SK-N-SH treated with all-trans-retinoic acid at 6 μM for 48 hours (cell line): Measurements from ENCODE around the gene SLC2A6.

Source experiments
- ATAC-seq: fragments of 200-7000 bp; cut with Tn5 transposase; 3 replicates; pipeline ENCODE4 v1.9.1; 2020; ENCODE audit warnings: mild to moderate bottlenecking, moderate library complexity
- ARNTL ChIP-seq: fragments of 450-650 bp; formaldehyde crosslinking; IDR thresholded peaks from 2 replicates; pipeline ENCODE4 v1.5.0; 2020; ENCODE audit warnings: low read depth, mild to moderate bottlenecking, moderate library complexity, borderline replicate concordance
- CSDC2 ChIP-seq: fragments of 250-450 bp; sonication (Bioruptor Pico); IDR thresholded peaks from 2 replicates; pipeline ENCODE4 v1.5.0; 2020; ENCODE audit warnings: mild to moderate bottlenecking, moderate library complexity
- ESRRG ChIP-seq: fragments of 250-450 bp; sonication (Bioruptor Pico); IDR thresholded peaks from 2 replicates; pipeline ENCODE4 v1.6.1; 2021; ENCODE audit warnings: mild to moderate bottlenecking
- GLIS3 ChIP-seq: fragments of 250-450 bp; sonication (Bioruptor Pico); IDR thresholded peaks from 2 replicates; pipeline ENCODE4 v1.5.0; 2020; ENCODE audit warnings: mild to moderate bottlenecking, moderate library complexity
- ISL1 ChIP-seq: fragments of 250-450 bp; sonication (Bioruptor Pico); IDR thresholded peaks from 2 replicates; pipeline ENCODE4 v2.1.2; 2022; ENCODE audit warnings: mild to moderate bottlenecking, moderate library complexity
- OSR1 ChIP-seq: fragments of 250-450 bp; sonication (Bioruptor Pico); IDR thresholded peaks from 2 replicates; pipeline ENCODE4 v1.8.0; 2022; ENCODE audit warnings: moderate library complexity, mild to moderate bottlenecking, inconsistent platforms
- PPARA ChIP-seq: fragments of 250-450 bp; sonication (Bioruptor Pico); IDR thresholded peaks from 2 replicates; pipeline ENCODE4 v1.5.0; 2020; ENCODE audit warnings: mild to moderate bottlenecking, borderline replicate concordance
- RARB ChIP-seq: fragments of 250-450 bp; sonication (Bioruptor Pico); IDR thresholded peaks from 2 replicates; pipeline ENCODE4 v1.8.0; 2021; ENCODE audit warnings: mild to moderate bottlenecking, moderate library complexity
- SNAI2 ChIP-seq: fragments of 250-450 bp; sonication (Bioruptor Pico); IDR thresholded peaks from 2 replicates; pipeline ENCODE4 v1.5.0; 2020; ENCODE audit warnings: mild to moderate bottlenecking, moderate library complexity
- TOX ChIP-seq: fragments of 250-450 bp; sonication (Bioruptor Pico); IDR thresholded peaks from 2 replicates; pipeline ENCODE4 v1.8.0; 2021; ENCODE audit warnings: mild to moderate bottlenecking, moderate library complexity, borderline replicate concordance
- ZC3H10 ChIP-seq: fragments of 250-450 bp; sonication (Bioruptor Pico); IDR thresholded peaks from 2 replicates; pipeline ENCODE4 v1.5.1; 2021; ENCODE audit warnings: mild to moderate bottlenecking, moderate library complexity
- ZFP3 ChIP-seq: fragments of 250-450 bp; sonication (Bioruptor Pico); IDR thresholded peaks from 2 replicates; pipeline ENCODE4 v1.5.0; 2020; ENCODE audit warnings: mild to moderate bottlenecking, moderate library complexity
- ZFP30 ChIP-seq: fragments of 450-650 bp; formaldehyde crosslinking; IDR thresholded peaks from 2 replicates; pipeline ENCODE4 v1.5.0; 2022; ENCODE audit warnings: mild to moderate bottlenecking, moderate library complexity
- ZNF70 ChIP-seq: fragments of 450-650 bp; formaldehyde crosslinking; IDR thresholded peaks from 2 replicates; pipeline ENCODE4 v1.5.0; 2020; ENCODE audit warnings: mild to moderate bottlenecking, moderate library complexity
- ZNF8 ChIP-seq: fragments of 450-650 bp; formaldehyde crosslinking; IDR thresholded peaks from 2 replicates; pipeline ENCODE4 v1.5.0; 2020; ENCODE audit warnings: mild to moderate bottlenecking, moderate library complexity
- TF ChIP-seq, protein P1 (sequence below): fragments of 250-450 bp; sonication (Bioruptor Pico); IDR thresholded peaks from 2 replicates; pipeline ENCODE4 v1.8.0; 2020; ENCODE audit warnings: mild to moderate bottlenecking, moderate library complexity, borderline replicate concordance
- TF ChIP-seq, protein P2 (sequence below): fragments of 250-450 bp; sonication (Bioruptor Pico); IDR thresholded peaks from 2 replicates; pipeline ENCODE4 v1.8.0; 2021; ENCODE audit warnings: low read depth, mild to moderate bottlenecking, moderate library complexity, borderline replicate concordance
- TF ChIP-seq, protein P3 (sequence below): fragments of 250-450 bp; sonication (Bioruptor Pico); IDR thresholded peaks from 2 replicates; pipeline ENCODE4 v1.5.0; 2020; ENCODE audit warnings: mild to moderate bottlenecking, moderate library complexity
- TF ChIP-seq, protein P4 (sequence below): fragments of 250-450 bp; sonication (Bioruptor Pico); IDR thresholded peaks from 2 replicates; pipeline ENCODE4 v1.5.1; 2021; ENCODE audit warnings: mild to moderate bottlenecking, moderate library complexity
- TF ChIP-seq, protein P5 (sequence below): fragments of 250-450 bp; sonication (Bioruptor Pico); IDR thresholded peaks from 2 replicates; pipeline ENCODE4 v1.5.1; 2020; ENCODE audit warnings: low read depth, mild to moderate bottlenecking, moderate library complexity

The SLC2A6 gene

DNA sequence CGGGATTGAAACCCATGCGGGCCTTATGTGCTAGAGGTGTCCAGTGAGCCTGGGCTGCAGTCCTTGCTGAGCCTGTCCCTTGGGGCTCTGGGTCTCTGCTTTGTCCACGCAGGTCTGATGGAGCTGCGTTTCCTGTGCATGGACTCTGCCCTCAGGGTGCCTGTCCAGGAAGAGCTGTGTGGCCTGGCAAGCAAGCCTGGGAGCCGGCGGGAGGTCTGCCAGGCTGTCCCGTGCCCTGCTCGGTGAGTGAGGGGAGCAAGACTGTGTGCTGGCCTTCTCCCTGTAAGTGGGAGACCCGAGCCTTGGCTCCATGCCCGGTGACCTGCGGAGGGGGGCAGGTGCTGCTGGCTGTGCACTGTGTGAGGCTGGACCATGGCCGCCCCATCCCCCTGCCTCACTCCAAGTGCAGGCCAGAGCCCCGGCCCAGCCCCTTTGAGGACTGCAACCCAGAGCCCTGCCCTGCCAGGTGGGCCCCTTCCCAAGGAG is 30.4 kb downstream of the SLC2A6 start:
- TF ChIP-seq, protein P1, sequence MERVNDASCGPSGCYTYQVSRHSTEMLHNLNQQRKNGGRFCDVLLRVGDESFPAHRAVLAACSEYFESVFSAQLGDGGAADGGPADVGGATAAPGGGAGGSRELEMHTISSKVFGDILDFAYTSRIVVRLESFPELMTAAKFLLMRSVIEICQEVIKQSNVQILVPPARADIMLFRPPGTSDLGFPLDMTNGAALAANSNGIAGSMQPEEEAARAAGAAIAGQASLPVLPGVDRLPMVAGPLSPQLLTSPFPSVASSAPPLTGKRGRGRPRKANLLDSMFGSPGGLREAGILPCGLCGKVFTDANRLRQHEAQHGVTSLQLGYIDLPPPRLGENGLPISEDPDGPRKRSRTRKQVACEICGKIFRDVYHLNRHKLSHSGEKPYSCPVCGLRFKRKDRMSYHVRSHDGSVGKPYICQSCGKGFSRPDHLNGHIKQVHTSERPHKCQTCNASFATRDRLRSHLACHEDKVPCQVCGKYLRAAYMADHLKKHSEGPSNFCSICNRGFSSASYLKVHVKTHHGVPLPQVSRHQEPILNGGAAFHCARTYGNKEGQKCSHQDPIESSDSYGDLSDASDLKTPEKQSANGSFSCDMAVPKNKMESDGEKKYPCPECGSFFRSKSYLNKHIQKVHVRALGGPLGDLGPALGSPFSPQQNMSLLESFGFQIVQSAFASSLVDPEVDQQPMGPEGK = no peak
- TF ChIP-seq ESRRG (CRISPR knock-in tag) = no peak
- TF ChIP-seq ZFP3 = no peak
- TF ChIP-seq OSR1 (CRISPR knock-in tag) = no peak
- TF ChIP-seq RARB (CRISPR knock-in tag) = no peak
- no peak for TF ChIP-seq ISL1
- TF ChIP-seq, protein P2, sequence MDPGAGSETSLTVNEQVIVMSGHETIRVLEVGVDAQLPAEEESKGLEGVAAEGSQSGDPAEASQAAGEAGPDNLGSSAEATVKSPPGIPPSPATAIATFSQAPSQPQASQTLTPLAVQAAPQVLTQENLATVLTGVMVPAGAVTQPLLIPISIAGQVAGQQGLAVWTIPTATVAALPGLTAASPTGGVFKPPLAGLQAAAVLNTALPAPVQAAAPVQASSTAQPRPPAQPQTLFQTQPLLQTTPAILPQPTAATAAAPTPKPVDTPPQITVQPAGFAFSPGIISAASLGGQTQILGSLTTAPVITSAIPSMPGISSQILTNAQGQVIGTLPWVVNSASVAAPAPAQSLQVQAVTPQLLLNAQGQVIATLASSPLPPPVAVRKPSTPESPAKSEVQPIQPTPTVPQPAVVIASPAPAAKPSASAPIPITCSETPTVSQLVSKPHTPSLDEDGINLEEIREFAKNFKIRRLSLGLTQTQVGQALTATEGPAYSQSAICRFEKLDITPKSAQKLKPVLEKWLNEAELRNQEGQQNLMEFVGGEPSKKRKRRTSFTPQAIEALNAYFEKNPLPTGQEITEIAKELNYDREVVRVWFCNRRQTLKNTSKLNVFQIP (CRISPR knock-in tag) = no peak
- TF ChIP-seq GLIS3 (CRISPR knock-in tag) = no peak
- no peak for TF ChIP-seq TOX
- no peak for TF ChIP-seq PPARA (CRISPR knock-in tag)
- TF ChIP-seq ZC3H10 = no peak
- TF ChIP-seq ZNF8 = no peak
- no peak for TF ChIP-seq ZFP30 (CRISPR knock-in tag)
- peak; percentile 33; the same call in 2 of the 3 replicates for ATAC-seq

DNA sequence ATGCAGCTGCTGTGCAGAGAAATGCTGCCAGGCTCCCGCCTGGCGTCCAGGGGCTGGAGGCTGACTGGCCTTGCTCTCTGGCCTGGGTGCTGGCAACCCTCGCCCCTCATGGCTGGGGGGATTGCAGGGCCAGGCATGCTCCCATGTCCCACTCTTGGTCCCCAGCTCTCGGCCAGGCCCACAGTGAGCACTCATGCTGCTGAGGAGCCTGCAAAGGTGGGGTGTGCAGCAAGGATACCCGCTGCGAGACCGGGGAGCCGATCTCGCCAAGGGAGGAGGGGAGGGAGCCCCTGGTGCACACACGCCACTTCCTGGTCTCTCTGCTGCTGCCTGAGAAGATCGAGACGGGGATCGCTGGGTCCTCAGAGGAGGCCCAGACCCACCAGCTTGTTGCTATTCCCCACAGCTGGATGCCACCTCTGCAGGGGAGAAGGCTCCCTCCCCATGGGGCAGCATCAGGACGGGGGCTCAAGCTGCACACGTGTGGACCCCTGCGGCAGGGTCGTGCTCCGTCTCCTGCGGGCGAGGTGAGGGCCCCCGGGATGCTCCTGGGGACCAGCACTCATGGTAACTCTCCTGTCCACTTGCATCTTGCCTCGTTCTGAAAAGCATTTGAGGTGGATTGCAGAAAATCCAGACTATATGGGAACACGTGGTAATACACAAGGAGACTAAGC is 33.5 kb downstream of the SLC2A6 start:
- ATAC-seq = no peak
- TF ChIP-seq, protein P3, sequence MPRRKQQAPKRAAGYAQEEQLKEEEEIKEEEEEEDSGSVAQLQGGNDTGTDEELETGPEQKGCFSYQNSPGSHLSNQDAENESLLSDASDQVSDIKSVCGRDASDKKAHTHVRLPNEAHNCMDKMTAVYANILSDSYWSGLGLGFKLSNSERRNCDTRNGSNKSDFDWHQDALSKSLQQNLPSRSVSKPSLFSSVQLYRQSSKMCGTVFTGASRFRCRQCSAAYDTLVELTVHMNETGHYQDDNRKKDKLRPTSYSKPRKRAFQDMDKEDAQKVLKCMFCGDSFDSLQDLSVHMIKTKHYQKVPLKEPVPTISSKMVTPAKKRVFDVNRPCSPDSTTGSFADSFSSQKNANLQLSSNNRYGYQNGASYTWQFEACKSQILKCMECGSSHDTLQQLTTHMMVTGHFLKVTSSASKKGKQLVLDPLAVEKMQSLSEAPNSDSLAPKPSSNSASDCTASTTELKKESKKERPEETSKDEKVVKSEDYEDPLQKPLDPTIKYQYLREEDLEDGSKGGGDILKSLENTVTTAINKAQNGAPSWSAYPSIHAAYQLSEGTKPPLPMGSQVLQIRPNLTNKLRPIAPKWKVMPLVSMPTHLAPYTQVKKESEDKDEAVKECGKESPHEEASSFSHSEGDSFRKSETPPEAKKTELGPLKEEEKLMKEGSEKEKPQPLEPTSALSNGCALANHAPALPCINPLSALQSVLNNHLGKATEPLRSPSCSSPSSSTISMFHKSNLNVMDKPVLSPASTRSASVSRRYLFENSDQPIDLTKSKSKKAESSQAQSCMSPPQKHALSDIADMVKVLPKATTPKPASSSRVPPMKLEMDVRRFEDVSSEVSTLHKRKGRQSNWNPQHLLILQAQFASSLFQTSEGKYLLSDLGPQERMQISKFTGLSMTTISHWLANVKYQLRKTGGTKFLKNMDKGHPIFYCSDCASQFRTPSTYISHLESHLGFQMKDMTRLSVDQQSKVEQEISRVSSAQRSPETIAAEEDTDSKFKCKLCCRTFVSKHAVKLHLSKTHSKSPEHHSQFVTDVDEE (CRISPR knock-in tag) = no peak
- TF ChIP-seq CSDC2 (no peak), ZNF70 (CRISPR knock-in tag) (no peak), ZFP30 (CRISPR knock-in tag) (no peak), GLIS3 (CRISPR knock-in tag) (no peak), OSR1 (CRISPR knock-in tag) (no peak)
- TF ChIP-seq, protein P1 = no peak
- TF ChIP-seq, all 23 proteins: peak for 0

DNA sequence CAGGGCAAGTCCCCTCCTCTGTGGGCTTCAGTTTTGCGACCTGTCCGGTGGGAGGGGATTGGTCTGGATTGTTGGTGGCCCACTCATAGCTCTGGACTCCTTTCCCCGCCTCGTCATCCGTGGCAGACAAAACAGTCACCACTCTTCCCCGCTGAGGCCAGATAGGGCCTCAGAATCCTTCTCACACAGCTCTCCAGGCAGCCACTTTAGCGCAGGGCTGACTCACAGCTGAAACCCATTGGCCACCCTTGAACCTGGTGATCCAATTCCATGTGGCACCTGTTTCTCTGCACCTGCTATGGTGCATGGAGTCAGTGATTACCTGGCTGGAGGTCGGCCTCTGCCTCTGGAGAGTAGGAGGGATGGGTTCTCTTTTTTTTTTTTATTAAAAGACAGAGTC is 34.9 kb downstream of the SLC2A6 start:
- ATAC-seq = no peak
- TF ChIP-seq ZNF70 (CRISPR knock-in tag) = no peak
- no peak for TF ChIP-seq ESRRG (CRISPR knock-in tag)
- TF ChIP-seq ZC3H10 = no peak
- no peak for TF ChIP-seq RARB (CRISPR knock-in tag)
- TF ChIP-seq, protein P2 (CRISPR knock-in tag) = no peak
- TF ChIP-seq ARNTL (CRISPR knock-in tag) = no peak
- TF ChIP-seq ZFP3 = no peak
- no peak for TF ChIP-seq TOX
- TF ChIP-seq, protein P3 (CRISPR knock-in tag) = no peak
- no peak for TF ChIP-seq PPARA (CRISPR knock-in tag)
- no peak for TF ChIP-seq SNAI2 (CRISPR knock-in tag)
- TF ChIP-seq, protein P4, sequence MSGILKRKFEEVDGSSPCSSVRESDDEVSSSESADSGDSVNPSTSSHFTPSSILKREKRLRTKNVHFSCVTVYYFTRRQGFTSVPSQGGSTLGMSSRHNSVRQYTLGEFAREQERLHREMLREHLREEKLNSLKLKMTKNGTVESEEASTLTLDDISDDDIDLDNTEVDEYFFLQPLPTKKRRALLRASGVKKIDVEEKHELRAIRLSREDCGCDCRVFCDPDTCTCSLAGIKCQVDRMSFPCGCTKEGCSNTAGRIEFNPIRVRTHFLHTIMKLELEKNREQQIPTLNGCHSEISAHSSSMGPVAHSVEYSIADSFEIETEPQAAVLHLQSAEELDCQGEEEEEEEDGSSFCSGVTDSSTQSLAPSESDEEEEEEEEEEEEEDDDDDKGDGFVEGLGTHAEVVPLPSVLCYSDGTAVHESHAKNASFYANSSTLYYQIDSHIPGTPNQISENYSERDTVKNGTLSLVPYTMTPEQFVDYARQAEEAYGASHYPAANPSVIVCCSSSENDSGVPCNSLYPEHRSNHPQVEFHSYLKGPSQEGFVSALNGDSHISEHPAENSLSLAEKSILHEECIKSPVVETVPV = no peak
- TF ChIP-seq, protein P5, sequence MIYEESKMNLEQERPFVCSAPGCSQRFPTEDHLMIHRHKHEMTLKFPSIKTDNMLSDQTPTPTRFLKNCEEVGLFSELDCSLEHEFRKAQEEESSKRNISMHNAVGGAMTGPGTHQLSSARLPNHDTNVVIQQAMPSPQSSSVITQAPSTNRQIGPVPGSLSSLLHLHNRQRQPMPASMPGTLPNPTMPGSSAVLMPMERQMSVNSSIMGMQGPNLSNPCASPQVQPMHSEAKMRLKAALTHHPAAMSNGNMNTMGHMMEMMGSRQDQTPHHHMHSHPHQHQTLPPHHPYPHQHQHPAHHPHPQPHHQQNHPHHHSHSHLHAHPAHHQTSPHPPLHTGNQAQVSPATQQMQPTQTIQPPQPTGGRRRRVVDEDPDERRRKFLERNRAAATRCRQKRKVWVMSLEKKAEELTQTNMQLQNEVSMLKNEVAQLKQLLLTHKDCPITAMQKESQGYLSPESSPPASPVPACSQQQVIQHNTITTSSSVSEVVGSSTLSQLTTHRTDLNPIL (CRISPR knock-in tag) = no peak
